Endothelial cell of umbilical vein (primary cell): ENCODE data around the gene FAM184B. TPM values are rescaled to one million over a fixed set of nuclear protein-coding genes. Genes with fewer than 3 reads are reported as not detected.

ENCODE experiments used
- BruUV-seq: library from RNA; stranded (reverse); fragments of 400-500 nt; replicated peaks from 2 replicates; lab custom pipeline; 2021; lab: Mats Ljungman, UMichigan
- CTCF ChIA-PET: fragments of 300-600, 350-600 bp; sonication (Branson Sonifier 250); formaldehyde crosslinking; loops from one replicate; lab custom pipeline; 2021; ENCODE audit warnings: antibody characterized with exemption, inconsistent platforms; lab: Charles Lee
- POLR2A ChIA-PET: fragments of 300-600, 350-600 bp; sonication (Branson Sonifier 250); formaldehyde crosslinking; loops from one replicate; lab custom pipeline; 2021; ENCODE audit warnings: antibody characterized with exemption, inconsistent platforms; lab: Charles Lee
- DNase-seq: peaks from one replicate; pipeline ENCODE4 v3.0.0-alpha.2; 2011; ENCODE audit warnings: low read depth, low spot score
- FAIRE-seq: peaks from 2 replicates; lab custom pipeline; 2011; peaks lifted over from hg19 to GRCh38; lab: Jason Lieb, UNC
- H2AFZ ChIP-seq: 2 replicates; pipeline ENCODE4 v1.6.0; 2012; ENCODE audit warnings: low read depth, low read length, control low read depth, inconsistent platforms
- H3K27ac ChIP-seq: 2 replicates; pipeline ENCODE4 v1.5.1; 2011; ENCODE audit warnings: low read depth, mild to moderate bottlenecking, control low read depth, low read length, moderate library complexity; ENCODE audit not compliant: insufficient read depth
- H3K27me3 ChIP-seq, 2 experiments: 2 replicates each; pipeline versions ENCODE4 v1.6.0 to v1.6.1; 2011; ENCODE audit warnings: low read length in 2 of 2, mixed read lengths in 1 of 2; ENCODE audit not compliant: control insufficient read depth in 2 of 2, insufficient read depth in 2 of 2
- H3K36me3 ChIP-seq, 2 experiments: 2 replicates in 1 of 2; 3 replicates in 1 of 2; pipeline ENCODE4 v1.5.1; 2011; ENCODE audit warnings: low read length in 2 of 2, mild to moderate bottlenecking in 1 of 2, moderate library complexity in 1 of 2; ENCODE audit not compliant: control insufficient read depth in 2 of 2, insufficient read depth in 2 of 2; ENCODE audit errors: extremely low read depth in 1 of 2
- H3K4me1 ChIP-seq: 3 replicates; pipeline ENCODE4 v1.5.1; 2011; ENCODE audit warnings: mild to moderate bottlenecking, low read length; ENCODE audit not compliant: control insufficient read depth, insufficient read depth; ENCODE audit errors: extremely low read depth
- H3K4me2 ChIP-seq: 2 replicates; pipeline ENCODE4 v1.6.1; 2011; ENCODE audit warnings: low read length, control low read depth, mixed read lengths; ENCODE audit not compliant: insufficient read depth
- H3K4me3 ChIP-seq, 3 experiments: fragments of 200-600 bp in 1 of 3; sonication (generic), shearing (Covaris generic) in 1 of 3; replicated peaks in 1 of 3; 2 replicates each; pipeline ENCODE4 v1.5.1; 2011 to 2016; ENCODE audit warnings: control low read depth in 3 of 3, low read length in 3 of 3, mild to moderate bottlenecking in 2 of 3, inconsistent platforms in 1 of 3, low read depth in 1 of 3, moderate library complexity in 1 of 3; ENCODE audit not compliant: insufficient read depth in 1 of 3
- H3K79me2 ChIP-seq: 2 replicates; pipeline ENCODE4 v1.6.0; 2012; ENCODE audit warnings: low read length, inconsistent platforms; ENCODE audit not compliant: control insufficient read depth, insufficient read depth
- H3K9ac ChIP-seq: replicated peaks from 2 replicates; pipeline ENCODE3; 2011; ENCODE audit warnings: low read length, control low read depth; ENCODE audit not compliant: insufficient read depth; ENCODE audit errors: extremely low read depth
- H3K9me1 ChIP-seq: replicated peaks from 3 replicates; pipeline ENCODE4 v1.6.0; 2011; ENCODE audit warnings: mild to moderate bottlenecking, low read length; ENCODE audit not compliant: control insufficient read depth, insufficient read depth; ENCODE audit errors: extremely low read depth
- H3K9me3 ChIP-seq: replicated peaks from 2 replicates; pipeline ENCODE4 v1.5.1; 2012; ENCODE audit warnings: low read length, inconsistent platforms; ENCODE audit not compliant: control insufficient read depth, insufficient read depth
- H4K20me1 ChIP-seq: replicated peaks from 2 replicates; pipeline ENCODE3; 2011; ENCODE audit warnings: mild to moderate bottlenecking, low read length; ENCODE audit not compliant: control insufficient read depth, insufficient read depth; ENCODE audit errors: extremely low read depth
- EZH2 ChIP-seq: IDR thresholded peaks from 2 replicates; pipeline ENCODE4 v1.6.1; 2012; ENCODE audit warnings: borderline replicate concordance, low read depth, mild to moderate bottlenecking, moderate library complexity, low read length, inconsistent platforms; ENCODE audit not compliant: severe bottlenecking
- FOS ChIP-seq: IDR thresholded peaks from 2 replicates; pipeline ENCODE4 v1.6.1; 2011; ENCODE audit warnings: mild to moderate bottlenecking, low read length, moderate library complexity, borderline replicate concordance; ENCODE audit not compliant: insufficient read depth
- GATA2 ChIP-seq: IDR thresholded peaks from 2 replicates; pipeline ENCODE4 v1.7.0; 2011; ENCODE audit warnings: low read depth, mild to moderate bottlenecking, moderate library complexity, mixed read lengths, low read length; ENCODE audit not compliant: insufficient read length, insufficient read depth
- JUN ChIP-seq: IDR thresholded peaks from 2 replicates; pipeline ENCODE4 v1.6.1; 2011; ENCODE audit warnings: borderline replicate concordance, low read depth; ENCODE audit not compliant: insufficient read length, insufficient read depth
- MYC ChIP-seq: IDR thresholded peaks from one replicate; pipeline ENCODE4 v1.6.1; 2011; ENCODE audit warnings: mild to moderate bottlenecking, low read depth, low read length
- POLR2A ChIP-seq: IDR thresholded peaks from 2 replicates; pipeline ENCODE4 v1.6.1; 2012; ENCODE audit warnings: low read depth, mild to moderate bottlenecking, control low read depth, low read length
- POLR2AphosphoS5 ChIP-seq: IDR thresholded peaks from 2 replicates; pipeline ENCODE4 v1.6.1; 2012; ENCODE audit warnings: low read depth, mild to moderate bottlenecking, control low read depth, low read length, moderate library complexity; ENCODE audit not compliant: insufficient read depth
- dilution Hi-C: fragments of 300-500 bp; cut with MboI; formaldehyde crosslinking; loops from one replicate; pipeline ENCODE4 v1.15.0; 2019; ENCODE audit warnings: low sequenced_read_pairs; ENCODE audit not compliant: extremely low pct_ligation_motif_present
- intact Hi-C: fragments of 100-400 bp; cut with micrococcal nuclease; formaldehyde crosslinking; loops from one replicate; pipeline ENCODE4 v1.10.0; 2022
- polyA plus RNA-seq, 4 experiments: library from polyadenylated mRNA; depleted of rRNA in 3 of 4; stranded (reverse) in 3 of 4; unstranded in 1 of 4; fragments of >200 nt; gene quantifications; 2 replicates each; pipeline versions ENCODE4 v1.2.1 to v1.2.3, GENCODE V29; 2011 to 2012; ENCODE audit warnings: missing spikeins in 1 of 4
- total RNA-seq: library from RNA; stranded (reverse); gene quantifications from 2 replicates; pipeline ENCODE4 v1.2.3, GENCODE V29; 2021
- TF ChIP-seq, protein P1 (sequence below): IDR thresholded peaks from 2 replicates; pipeline ENCODE4 v1.6.1; 2011; ENCODE audit not compliant: insufficient read depth, insufficient read length
- TF ChIP-seq, protein P2 (sequence below), 2 donors: IDR thresholded peaks; 1 replicate in 1 of 2; 2 replicates in 1 of 2; pipeline ENCODE4 v1.5.1; 2011; ENCODE audit warnings: low read length in 2 of 2, mild to moderate bottlenecking in 2 of 2, moderate library complexity in 2 of 2, control low read depth in 1 of 2, inconsistent platforms in 1 of 2, low read depth in 1 of 2; ENCODE audit not compliant: insufficient read depth in 1 of 2; ENCODE audit errors: extremely low read depth in 1 of 2

Gene FAM184B
- total and polyA plus RNA-seq, 2 donors (not counting 3 experiments of a cell fraction or from before 2014, with no cell fraction given) = not detected

GRCh38 chr4:17667253-17667652 lies 114.2 kb downstream of the FAM184B start:
- Histone ChIP-seq H3K27ac (no peak overlapping the region), H3K36me3 (no peaks in the 10 kb centered on the region), H2AFZ (no peak overlapping the region), H3K9me1 (no peaks in the 10 kb centered on the region), H3K4me3 (no peak overlapping the region), H3K79me2 (no peaks in the 10 kb centered on the region), H3K9ac (no peak overlapping the region), H3K4me1 (no peaks in the 10 kb centered on the region), H3K27me3 (peaks cover 3 to 6% of the 10 kb centered on the region in 2 experiments), H3K4me2 (no peak overlapping the region), H4K20me1 (no peaks in the 10 kb centered on the region), H3K9me3 (no peaks in the 10 kb centered on the region)
- FAIRE-seq = no peak
- intact Hi-C loops = no loop called here
- no TSS peak for BruUV-seq
- DNase-seq = no peak
- ChIA-PET POLR2A (no interaction called here), CTCF (no interaction called here)
- dilution Hi-C loops = no loop called here
- no peak for TF ChIP-seq GATA2
- TF ChIP-seq, protein P1, sequence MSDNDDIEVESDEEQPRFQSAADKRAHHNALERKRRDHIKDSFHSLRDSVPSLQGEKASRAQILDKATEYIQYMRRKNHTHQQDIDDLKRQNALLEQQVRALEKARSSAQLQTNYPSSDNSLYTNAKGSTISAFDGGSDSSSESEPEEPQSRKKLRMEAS = no peak
- no peak for TF ChIP-seq JUN
- TF ChIP-seq, protein P2, sequence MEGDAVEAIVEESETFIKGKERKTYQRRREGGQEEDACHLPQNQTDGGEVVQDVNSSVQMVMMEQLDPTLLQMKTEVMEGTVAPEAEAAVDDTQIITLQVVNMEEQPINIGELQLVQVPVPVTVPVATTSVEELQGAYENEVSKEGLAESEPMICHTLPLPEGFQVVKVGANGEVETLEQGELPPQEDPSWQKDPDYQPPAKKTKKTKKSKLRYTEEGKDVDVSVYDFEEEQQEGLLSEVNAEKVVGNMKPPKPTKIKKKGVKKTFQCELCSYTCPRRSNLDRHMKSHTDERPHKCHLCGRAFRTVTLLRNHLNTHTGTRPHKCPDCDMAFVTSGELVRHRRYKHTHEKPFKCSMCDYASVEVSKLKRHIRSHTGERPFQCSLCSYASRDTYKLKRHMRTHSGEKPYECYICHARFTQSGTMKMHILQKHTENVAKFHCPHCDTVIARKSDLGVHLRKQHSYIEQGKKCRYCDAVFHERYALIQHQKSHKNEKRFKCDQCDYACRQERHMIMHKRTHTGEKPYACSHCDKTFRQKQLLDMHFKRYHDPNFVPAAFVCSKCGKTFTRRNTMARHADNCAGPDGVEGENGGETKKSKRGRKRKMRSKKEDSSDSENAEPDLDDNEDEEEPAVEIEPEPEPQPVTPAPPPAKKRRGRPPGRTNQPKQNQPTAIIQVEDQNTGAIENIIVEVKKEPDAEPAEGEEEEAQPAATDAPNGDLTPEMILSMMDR (IDR thresholded peaks at IDR 0.05; ENCODE audit: extremely low read depth in 1 of 2, insufficient read depth in 1 of 2, low read depth in 1 of 2, low read length in 2 of 2) = no peak
- TF ChIP-seq POLR2AphosphoS5 = no peak
- no peak for TF ChIP-seq FOS
- no peak for TF ChIP-seq EZH2
- no peak for TF ChIP-seq MYC
- TF ChIP-seq POLR2A = no peak
